ENCODE results near the gene CD82.

The CD82 gene

GRCh38 chr11:44561964-44562734 is 3.3 kb upstream of the CD82 start:
- DNase-seq (ENCODE audit: low spot score): no peak

- no peak for DNase-seq (ENCODE audit: low spot score)
Measured at GRCh38 chr11:44562845-44563460, 2.5 kb upstream of the CD82 start.

- no peak for DNase-seq (ENCODE audit: low spot score)
Measured at GRCh38 chr11:44563711-44564110, 1.8 kb upstream of the CD82 start.

GRCh38 chr11:44564166-44564565 is 1.3 kb upstream of the CD82 start:
- no peak for DNase-seq (ENCODE audit: low spot score)

- peak; percentile 61 for DNase-seq (ENCODE audit: low spot score)
Measured at GRCh38 chr11:44564670-44565210, 723 bp upstream of the CD82 start.

- DNase-seq (ENCODE audit: low spot score): no peak
Measured at GRCh38 chr11:44565953-44566949, 788 bp downstream of the CD82 start.

- no peak for DNase-seq (ENCODE audit: low spot score)
Measured at GRCh38 chr11:44566952-44567875, 1.8 kb downstream of the CD82 start.

- no peak for DNase-seq (ENCODE audit: low spot score)
Measured at GRCh38 chr11:44567876-44568256, 2.4 kb downstream of the CD82 start.

- DNase-seq (ENCODE audit: low spot score): no peak
Measured at GRCh38 chr11:44568331-44568657, 2.8 kb downstream of the CD82 start.

GRCh38 chr11:44568658-44569473 is 3.4 kb downstream of the CD82 start:
- DNase-seq (ENCODE audit: low spot score): peak; percentile 8

GRCh38 chr11:44570411-44571155 is 5.1 kb downstream of the CD82 start:
- DNase-seq (ENCODE audit: low spot score): no peak

- DNase-seq (ENCODE audit: low spot score): no peak
Measured at GRCh38 chr11:44571871-44572270, 6.4 kb downstream of the CD82 start.

GRCh38 chr11:44572436-44572835 is 7.0 kb downstream of the CD82 start:
- no peak for DNase-seq (ENCODE audit: low spot score)

- DNase-seq (ENCODE audit: low spot score): no peak
Measured at GRCh38 chr11:44572884-44573283, 7.4 kb downstream of the CD82 start.

GRCh38 chr11:44573333-44573732 is 7.9 kb downstream of the CD82 start:
- no peak for DNase-seq (ENCODE audit: low spot score)

- DNase-seq (ENCODE audit: low spot score): no peak
Measured at GRCh38 chr11:44574610-44575287, 9.3 kb downstream of the CD82 start.

- DNase-seq (ENCODE audit: low spot score): no peak
Measured at GRCh38 chr11:44575288-44575672, 9.8 kb downstream of the CD82 start.

- DNase-seq (ENCODE audit: low spot score): no peak
Measured at GRCh38 chr11:44575962-44576361, 10.5 kb downstream of the CD82 start.

GRCh38 chr11:44576656-44577055 is 11.2 kb downstream of the CD82 start:
- no peak for DNase-seq (ENCODE audit: low spot score)
